ENCODE results near the gene LIMS2.

GRCh38 chr2:127669056-127669455 lies 6.3 kb downstream of the LIMS2 start:
- TF ChIP-seq, protein P1, sequence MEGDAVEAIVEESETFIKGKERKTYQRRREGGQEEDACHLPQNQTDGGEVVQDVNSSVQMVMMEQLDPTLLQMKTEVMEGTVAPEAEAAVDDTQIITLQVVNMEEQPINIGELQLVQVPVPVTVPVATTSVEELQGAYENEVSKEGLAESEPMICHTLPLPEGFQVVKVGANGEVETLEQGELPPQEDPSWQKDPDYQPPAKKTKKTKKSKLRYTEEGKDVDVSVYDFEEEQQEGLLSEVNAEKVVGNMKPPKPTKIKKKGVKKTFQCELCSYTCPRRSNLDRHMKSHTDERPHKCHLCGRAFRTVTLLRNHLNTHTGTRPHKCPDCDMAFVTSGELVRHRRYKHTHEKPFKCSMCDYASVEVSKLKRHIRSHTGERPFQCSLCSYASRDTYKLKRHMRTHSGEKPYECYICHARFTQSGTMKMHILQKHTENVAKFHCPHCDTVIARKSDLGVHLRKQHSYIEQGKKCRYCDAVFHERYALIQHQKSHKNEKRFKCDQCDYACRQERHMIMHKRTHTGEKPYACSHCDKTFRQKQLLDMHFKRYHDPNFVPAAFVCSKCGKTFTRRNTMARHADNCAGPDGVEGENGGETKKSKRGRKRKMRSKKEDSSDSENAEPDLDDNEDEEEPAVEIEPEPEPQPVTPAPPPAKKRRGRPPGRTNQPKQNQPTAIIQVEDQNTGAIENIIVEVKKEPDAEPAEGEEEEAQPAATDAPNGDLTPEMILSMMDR (IDR thresholded peaks at IDR 0.05): no peak
- no peak for TF ChIP-seq EP300 (IDR thresholded peaks at IDR 0.05)

Data from tibial nerve (tissue), 4 donors.